Limb (tissue), 2 donors: Measurements from ENCODE around the gene BSDC1.

Experiments
- DNase-seq, 2 donors: peaks; one replicate each; pipeline ENCODE4 v3.0.0-alpha.2; 2016; ENCODE audit errors: extremely low spot score in 2 of 2

Gene BSDC1

GRCh38 chr1:32394890-32395432, 720 bp upstream of the BSDC1 start:
- DNase-seq: no peak

DNA sequence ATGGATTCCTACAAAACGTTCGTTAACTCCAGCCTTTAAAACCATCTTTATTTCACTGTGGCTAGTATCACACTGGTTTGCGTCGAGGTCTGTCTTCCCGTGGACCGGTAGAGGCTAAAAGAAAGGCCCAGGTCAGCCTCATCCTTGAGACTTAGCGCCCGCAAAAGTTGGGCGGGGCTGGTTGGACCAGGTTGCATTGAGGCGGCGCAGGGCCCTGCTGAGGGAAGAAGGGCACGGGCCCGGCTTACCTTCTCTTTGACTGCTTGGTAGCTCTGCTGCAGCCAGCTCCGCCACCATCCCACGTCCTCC, 455 bp downstream of the BSDC1 start:
- DNase-seq: peak in 1 of 2 donors; percentile 5

DNA sequence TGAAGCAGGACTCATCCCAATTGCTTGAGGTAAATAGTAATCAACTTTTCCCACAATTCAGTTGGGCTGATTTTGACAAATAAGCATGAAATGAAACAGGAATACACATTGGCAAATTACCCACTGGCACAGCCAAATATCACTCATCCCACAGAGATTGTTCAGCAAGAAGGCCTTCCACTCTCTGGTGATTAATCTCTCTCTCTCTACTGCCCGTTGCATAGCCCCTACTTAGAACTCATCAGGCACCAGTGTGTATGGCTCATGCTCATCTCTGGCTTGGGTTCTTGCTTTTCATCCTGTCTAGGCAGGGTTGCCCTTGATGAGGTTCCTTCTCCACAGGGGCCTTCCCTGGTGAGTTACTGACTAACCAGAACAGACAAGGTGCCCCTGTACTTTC, 1.1 kb downstream of the BSDC1 start:
- no peak for DNase-seq

DNA sequence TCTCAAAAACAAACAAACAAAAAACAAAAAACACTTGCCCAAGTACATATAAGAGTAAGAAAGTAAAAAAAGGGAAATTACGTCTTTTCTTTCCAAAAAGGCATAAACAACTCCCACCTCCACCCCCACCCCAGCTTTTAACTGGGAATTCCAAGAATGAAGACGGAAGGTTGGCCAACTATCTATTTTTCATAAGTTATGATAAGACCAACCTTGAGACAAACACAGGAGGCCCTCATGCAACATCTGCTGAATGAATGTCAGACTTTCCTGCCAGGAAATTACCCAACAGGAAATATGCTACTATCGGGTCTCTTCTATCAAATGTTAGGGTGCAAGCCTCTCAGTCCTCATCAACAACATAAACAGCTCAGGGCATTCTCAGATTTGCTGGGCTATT, 1.9 kb downstream of the BSDC1 start:
- no peak for DNase-seq

DNA sequence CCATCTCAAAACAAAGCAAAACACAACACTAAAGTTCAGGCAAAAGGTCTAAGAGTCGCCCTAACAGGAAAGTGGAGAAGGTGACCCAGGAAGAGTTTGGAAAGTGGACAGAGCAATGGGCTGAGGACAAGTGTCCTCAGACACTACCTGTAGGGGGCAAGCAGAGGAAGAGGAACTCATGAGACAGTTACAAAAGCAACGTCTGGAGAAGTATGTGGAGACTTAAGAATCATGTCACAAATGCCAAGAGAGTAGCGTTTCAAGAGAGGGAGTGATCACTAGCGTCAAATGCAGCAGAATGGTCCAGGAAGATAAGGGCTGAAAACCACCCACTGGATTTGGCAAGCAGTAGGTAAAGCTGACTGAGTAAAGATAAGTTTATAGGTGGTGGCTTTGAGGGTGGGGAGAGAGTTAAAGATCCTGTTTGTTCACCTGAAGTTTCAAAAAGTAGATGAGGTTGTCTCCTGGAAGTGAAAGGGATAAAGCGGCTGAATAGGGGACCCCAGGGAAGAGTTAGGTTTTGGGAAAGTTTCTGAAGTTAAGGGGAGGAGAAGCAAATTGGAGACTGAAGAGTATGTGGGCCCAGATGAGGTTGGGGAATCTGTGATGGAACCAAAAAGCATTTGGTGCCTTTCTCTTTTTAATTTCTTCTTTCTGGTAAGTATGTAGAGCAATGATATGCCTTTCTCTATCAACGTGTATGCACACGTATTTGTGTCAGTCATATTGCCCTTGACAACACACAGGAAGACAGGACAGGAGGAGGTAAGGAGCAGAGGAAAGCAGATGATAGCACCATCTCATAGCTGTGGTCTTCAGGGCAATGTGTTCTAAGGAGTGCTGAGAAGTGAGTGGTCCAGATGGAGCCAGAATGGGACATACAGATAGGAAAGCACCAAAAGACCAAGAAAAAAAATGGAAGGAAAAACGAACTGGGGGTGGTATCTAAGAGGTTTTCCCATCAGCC, 3.1 kb downstream of the BSDC1 start:
- no peak for DNase-seq

GRCh38 chr1:32388641-32389040, 5.6 kb downstream of the BSDC1 start:
- DNase-seq: no peak

- DNase-seq: no peak
Observed at GRCh38 chr1:32386676-32387392, 7.4 kb downstream of the BSDC1 start.

- no peak for DNase-seq
Observed at GRCh38 chr1:32380057-32380456, 14.2 kb downstream of the BSDC1 start.

DNA sequence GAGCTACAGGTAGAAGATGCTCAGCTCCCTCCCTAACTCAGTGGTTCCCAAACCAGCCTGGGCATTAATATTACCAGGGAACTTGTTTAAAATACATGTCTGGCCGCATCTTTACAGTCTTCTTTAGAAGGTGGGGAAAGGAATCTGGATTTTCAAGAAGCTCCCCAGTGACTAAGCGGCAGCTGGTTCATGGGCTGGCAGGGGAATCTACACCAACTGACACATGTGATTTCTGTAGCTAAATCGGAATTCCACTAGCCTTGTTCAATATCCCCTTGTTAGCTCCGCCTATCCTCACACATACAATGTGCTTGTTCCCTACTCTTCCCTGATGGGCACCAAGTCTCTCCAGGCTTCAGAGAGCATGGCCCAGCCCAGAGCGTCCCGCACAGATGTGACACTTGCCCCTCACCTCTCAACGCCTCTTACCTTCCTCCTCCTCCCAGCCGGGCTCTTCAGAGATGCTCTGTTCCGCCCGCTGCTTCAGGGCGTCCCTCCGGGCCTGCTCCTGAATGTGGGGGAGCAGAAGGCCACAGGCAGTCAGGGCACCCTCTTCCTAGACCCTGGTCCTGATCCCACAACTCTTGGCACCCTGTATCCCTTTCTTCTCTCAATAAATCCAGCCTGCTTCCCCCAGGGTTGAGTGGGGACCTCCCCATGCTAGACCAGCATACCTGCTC, 16.6 kb downstream of the BSDC1 start:
- no peak for DNase-seq

GRCh38 chr1:32376199-32376598, 18.0 kb downstream of the BSDC1 start:
- DNase-seq: no peak

- DNase-seq: no peak
Observed at GRCh38 chr1:32373996-32374592, 20.1 kb downstream of the BSDC1 start.

DNA sequence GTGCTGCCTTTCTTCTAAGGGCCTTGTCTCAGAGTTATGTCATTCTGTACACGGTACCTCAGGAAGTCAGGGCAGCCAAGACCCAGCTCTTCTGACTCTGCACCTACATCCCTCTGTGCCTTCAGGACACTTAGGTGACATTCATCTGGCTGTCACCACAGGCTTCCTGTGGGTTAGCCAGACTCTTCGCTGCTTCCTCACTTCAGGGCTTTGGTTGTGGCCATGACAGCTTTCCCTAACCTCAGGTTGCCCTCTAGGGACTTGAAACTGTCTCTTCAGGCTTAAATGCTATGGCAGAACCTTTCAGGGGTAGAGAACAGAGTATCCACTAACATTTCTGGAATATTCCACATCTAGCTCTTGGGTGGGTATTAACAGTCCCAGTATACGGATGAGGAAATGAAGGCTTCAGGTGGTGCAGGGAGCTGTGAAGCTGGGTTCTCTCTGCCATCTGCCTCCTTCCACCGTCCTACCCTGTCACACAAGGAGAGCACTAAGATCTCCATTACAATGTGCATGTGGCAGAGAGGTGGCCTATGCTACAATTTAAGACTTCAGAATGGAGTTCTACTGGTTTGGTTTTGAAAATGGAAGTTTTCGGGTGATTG, 22.0 kb downstream of the BSDC1 start:
- no peak for DNase-seq

GRCh38 chr1:32367912-32368635, 26.2 kb downstream of the BSDC1 start:
- no peak for DNase-seq

GRCh38 chr1:32365445-32365844, 28.8 kb downstream of the BSDC1 start:
- DNase-seq: no peak

GRCh38 chr1:32364836-32365235, 29.4 kb downstream of the BSDC1 start:
- no peak for DNase-seq

DNA sequence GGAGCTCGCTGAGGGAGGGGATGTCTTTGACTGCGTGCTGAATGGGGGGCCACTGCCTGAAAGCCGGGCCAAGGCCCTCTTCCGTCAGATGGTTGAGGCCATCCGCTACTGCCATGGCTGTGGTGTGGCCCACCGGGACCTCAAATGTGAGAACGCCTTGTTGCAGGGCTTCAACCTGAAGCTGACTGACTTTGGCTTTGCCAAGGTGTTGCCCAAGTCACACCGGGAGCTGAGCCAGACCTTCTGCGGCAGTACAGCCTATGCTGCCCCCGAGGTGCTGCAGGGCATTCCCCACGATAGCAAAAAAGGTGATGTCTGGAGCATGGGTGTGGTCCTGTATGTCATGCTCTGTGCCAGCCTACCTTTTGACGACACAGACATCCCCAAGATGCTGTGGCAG, 30.5 kb downstream of the BSDC1 start:
- no peak for DNase-seq

- DNase-seq: no peak
Observed at GRCh38 chr1:32362474-32363313, 31.5 kb downstream of the BSDC1 start, which contains the start of the genes FAM229A and TSSK3. TSS of gene FAM229A (minus strand) at chr1:32362485. CDS start at chr1:32362091, 394 bp downstream. TSS of gene TSSK3 (plus strand) at chr1:32362539. CDS start at chr1:32362702, 163 bp downstream.

- DNase-seq: peak; percentile 31 to 76
Observed at GRCh38 chr1:32361674-32362473, 32.4 kb downstream of the BSDC1 start.

DNA sequence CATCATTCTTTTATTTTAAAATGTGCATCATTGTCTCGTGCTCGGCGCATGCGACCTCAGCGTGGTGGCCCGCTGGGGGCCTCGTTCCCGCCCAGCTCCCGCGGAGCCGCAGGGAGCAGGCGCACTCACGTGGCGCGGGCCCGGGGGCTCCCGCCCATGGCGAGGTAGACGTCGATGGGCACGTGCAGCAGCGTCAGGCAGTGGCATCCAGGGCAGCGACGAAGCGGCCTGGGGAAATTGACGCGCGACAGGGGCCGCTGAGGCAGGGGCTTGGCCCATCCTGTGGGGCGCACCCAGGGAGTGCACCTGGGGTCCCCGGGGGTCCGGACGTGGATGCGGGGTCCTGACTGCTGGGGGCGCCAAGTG, 33.0 kb downstream of the BSDC1 start:
- DNase-seq: peak in 1 of 2 donors; percentile 55
